Glutamatergic neuron (in vitro differentiated cells): ENCODE data around the gene AKAP7. TPM values are rescaled to one million over a fixed set of nuclear protein-coding genes. Genes with fewer than 3 reads are reported as not detected.

Experiments used
- DNase-seq: peaks from one replicate; pipeline ENCODE4 v3.0.0; 2022
- H3K27ac Mint-ChIP-seq: one replicate; pipeline ENCODE4 v1.8.0; 2020; ENCODE audit warnings: mild to moderate bottlenecking, mixed read lengths, inconsistent platforms; ENCODE audit not compliant: unreplicated experiment
- H3K27me3 Mint-ChIP-seq: one replicate; pipeline ENCODE4 v1.8.0; 2020; ENCODE audit warnings: mild to moderate bottlenecking, moderate library complexity, mixed read lengths, inconsistent platforms; ENCODE audit not compliant: unreplicated experiment
- H3K36me3 Mint-ChIP-seq: one replicate; pipeline ENCODE4 v1.8.0; 2020; ENCODE audit warnings: mild to moderate bottlenecking, mixed read lengths, inconsistent platforms; ENCODE audit not compliant: unreplicated experiment
- H3K4me1 Mint-ChIP-seq: one replicate; pipeline ENCODE4 v1.8.0; 2020; ENCODE audit warnings: mild to moderate bottlenecking, low read depth, mixed read lengths, inconsistent platforms; ENCODE audit not compliant: unreplicated experiment
- H3K4me3 Mint-ChIP-seq: one replicate; pipeline ENCODE4 v1.8.0; 2020; ENCODE audit warnings: mild to moderate bottlenecking, mixed read lengths, inconsistent platforms; ENCODE audit not compliant: unreplicated experiment
- H3K9me3 Mint-ChIP-seq: one replicate; pipeline ENCODE4 v1.8.0; 2020; ENCODE audit warnings: mild to moderate bottlenecking, moderate library complexity, mixed read lengths, inconsistent platforms; ENCODE audit not compliant: unreplicated experiment
- CTCF ChIP-seq: fragments of 200-600 bp; sonication (generic); IDR thresholded peaks from one replicate; pipeline ENCODE4 v1.5.0; 2021; ENCODE audit not compliant: partially characterized antibody, unreplicated experiment
- total RNA-seq: library from RNA; stranded (reverse); fragmentation: NEBNext Ultra II Directional; extraction: Animal tissue kit (Norgen Biotek cat#: 25700); gene quantifications from one replicate; pipeline ENCODE4 v1.2.1, GENCODE V29; 2021; ENCODE audit not compliant: unreplicated experiment

AKAP7 gene
- total RNA-seq, 1 donor from 2014 or later: 5.3 TPM

- no peak for TF ChIP-seq CTCF
- no peak overlapping the region for H3K27ac Mint-ChIP-seq
- H3K4me1 Mint-ChIP-seq: peaks cover 31% of the 10 kb centered on the region
These were observed 116.4 kb downstream of the AKAP7 start for GRCh38 chr6:131251590-131252199.

GRCh38 chr6:131255434-131255833 is 120.2 kb downstream of the AKAP7 start:
- H3K27me3 Mint-ChIP-seq: peaks cover 2% of the 10 kb centered on the region
- no peak for DNase-seq
- no peak overlapping the region for H3K4me3 Mint-ChIP-seq
- peaks cover 2% of the 10 kb centered on the region for H3K9me3 Mint-ChIP-seq
- no peaks in the 10 kb centered on the region for H3K36me3 Mint-ChIP-seq
- peak overlapping the region; percentile 50 for H3K27ac Mint-ChIP-seq
- no peak for TF ChIP-seq CTCF
- H3K4me1 Mint-ChIP-seq: peaks cover 32% of the 10 kb centered on the region

More at GRCh38 chr6:131251590-131252199, 116.4 kb downstream of the AKAP7 start:
- no peak overlapping the region for H3K4me3 Mint-ChIP-seq
- DNase-seq: no peak
- peaks cover 2% of the 10 kb centered on the region for H3K27me3 Mint-ChIP-seq
- no peaks in the 10 kb centered on the region for H3K36me3 Mint-ChIP-seq
- H3K9me3 Mint-ChIP-seq: peaks cover 2% of the 10 kb centered on the region

GRCh38 chr6:131255911-131256310 is 120.6 kb downstream of the AKAP7 start:
- Mint-ChIP-seq H3K9me3 (peaks cover 2% of the 10 kb centered on the region), H3K27me3 (peaks cover 2% of the 10 kb centered on the region), H3K4me3 (peak overlapping the region; percentile 24), H3K4me1 (peaks cover 27% of the 10 kb centered on the region), H3K36me3 (no peaks in the 10 kb centered on the region), H3K27ac (peak overlapping the region; percentile 50)
- DNase-seq: no peak
- TF ChIP-seq CTCF: no peak

- Mint-ChIP-seq H3K9me3 (peaks cover 3% of the 10 kb centered on the region), H3K36me3 (no peaks in the 10 kb centered on the region), H3K4me1 (peaks cover 23% of the 10 kb centered on the region), H3K4me3 (no peak overlapping the region), H3K27ac (no peak overlapping the region), H3K27me3 (peaks cover 2% of the 10 kb centered on the region)
- TF ChIP-seq CTCF: no peak
- no peak for DNase-seq
These were observed 121.8 kb downstream of the AKAP7 start for GRCh38 chr6:131257104-131257503.

GRCh38 chr6:131258010-131258652 is 122.9 kb downstream of the AKAP7 start:
- H3K4me3 Mint-ChIP-seq: no peak overlapping the region
- no peak for TF ChIP-seq CTCF
- H3K9me3 Mint-ChIP-seq: peaks cover 3% of the 10 kb centered on the region
- peaks cover 2% of the 10 kb centered on the region for H3K27me3 Mint-ChIP-seq
- peaks cover 16% of the 10 kb centered on the region for H3K4me1 Mint-ChIP-seq
- DNase-seq: no peak
- H3K27ac Mint-ChIP-seq: no peak overlapping the region
- H3K36me3 Mint-ChIP-seq: no peaks in the 10 kb centered on the region
